ENCODE results near the gene DGKB. TPM values are rescaled to one million over a fixed set of nuclear protein-coding genes. Genes with fewer than 3 reads are reported as not detected.

DGKB gene
- 9.0 TPM for total RNA-seq

DNA sequence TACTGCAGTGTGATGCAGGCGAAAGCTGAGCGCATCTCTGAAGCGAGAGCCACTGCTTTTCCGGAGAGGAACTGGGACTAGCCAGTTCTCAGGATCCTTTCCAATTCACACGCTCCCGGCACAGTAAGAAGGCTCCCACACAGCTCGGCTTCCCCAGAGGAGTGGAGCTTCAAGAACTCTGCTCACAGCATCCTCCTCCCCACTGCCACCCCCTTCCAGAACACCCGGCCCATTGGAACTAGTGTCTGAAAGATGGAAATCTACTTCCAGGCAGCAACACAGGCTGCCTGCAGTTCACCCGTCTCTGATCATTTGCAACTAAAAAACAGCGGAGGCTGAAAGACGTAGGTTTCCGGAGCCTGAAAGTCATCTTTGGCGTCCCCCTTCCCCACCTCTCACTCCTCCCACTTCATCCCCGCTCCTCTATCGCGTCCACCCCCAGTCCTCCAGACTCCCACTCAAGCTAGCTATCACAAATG is at the start of gene DGKB:
Gene DGKB, minus strand, starts transcription at position 163 of the 479 bp plus-strand sequence.
- DNase-seq (ENCODE audit: low spot score in 2 of 2) (peak in 1 of 2 donors; percentile 8), FAIRE-seq (no peak)

DNA sequence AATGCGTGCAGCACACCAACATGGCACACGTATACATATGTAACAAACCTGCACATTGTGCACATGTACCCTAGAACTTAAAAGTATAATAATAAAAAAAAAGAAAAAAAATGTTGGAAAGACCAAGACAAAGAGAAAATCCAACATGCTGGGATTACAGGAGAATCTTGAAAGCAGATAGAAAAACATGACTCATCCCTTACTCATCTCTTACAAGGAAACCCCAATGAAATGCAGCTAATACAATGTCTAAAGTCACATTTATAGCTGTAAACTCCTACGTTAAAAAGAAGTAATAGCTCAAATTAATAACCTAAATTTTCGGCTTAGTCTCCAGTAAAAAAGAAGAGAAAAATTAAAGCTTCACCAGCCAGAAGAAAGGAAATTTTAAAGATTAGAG is 47.5 kb upstream of the DGKB start:
- DNase-seq (ENCODE audit: low spot score in 2 of 2) (no peak), FAIRE-seq (no peak)

- no peak for DNase-seq (ENCODE audit: low spot score in 2 of 2)
- no peak for FAIRE-seq
These were observed 35.6 kb upstream of the DGKB start for GRCh38 chr7:14938181-14938580.

DNA sequence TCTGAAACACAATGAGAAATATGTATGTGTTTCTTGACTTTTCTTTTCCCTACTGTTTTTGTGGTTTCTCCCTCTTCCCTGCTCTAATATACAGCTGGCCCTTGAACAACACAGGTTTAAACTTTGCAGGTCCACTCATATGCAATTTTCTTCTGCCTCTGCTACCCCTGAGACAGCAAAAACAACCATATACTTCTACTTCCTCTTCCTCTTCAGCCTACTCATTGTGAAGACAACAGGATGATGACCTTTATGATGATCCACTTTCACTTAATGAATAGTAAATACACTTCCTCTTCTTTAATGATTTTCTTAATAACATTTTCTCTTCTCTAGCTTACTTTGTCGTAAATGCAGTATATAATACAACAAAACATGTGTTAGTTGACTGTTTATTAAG is 35.0 kb upstream of the DGKB start:
- no peak for DNase-seq (ENCODE audit: low spot score in 2 of 2)
- no peak for FAIRE-seq

DNA sequence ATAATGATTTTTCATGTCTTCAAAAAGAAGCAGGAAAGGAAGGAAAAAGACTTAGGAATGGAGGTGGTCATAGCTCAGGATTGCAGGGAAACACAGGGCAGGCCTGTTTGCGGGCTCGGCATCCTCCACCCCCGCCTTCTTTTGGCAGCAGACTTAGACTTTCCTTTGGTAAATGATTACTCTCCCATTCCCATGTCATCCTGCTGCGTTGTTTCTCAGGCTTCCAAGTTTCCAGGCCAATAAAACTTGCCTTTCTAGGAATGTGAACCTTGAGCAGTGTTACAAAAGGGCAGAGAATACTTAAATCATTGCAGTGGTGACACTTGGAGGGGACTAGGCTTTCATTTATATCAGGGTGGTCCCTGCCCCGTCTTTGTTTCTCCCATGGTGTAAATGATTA is 34.0 kb upstream of the DGKB start:
- FAIRE-seq, result no peak
- no peak for DNase-seq (ENCODE audit: low spot score in 2 of 2)

- FAIRE-seq (no peak), DNase-seq (ENCODE audit: low spot score in 2 of 2) (no peak)
These were observed 32.3 kb upstream of the DGKB start for GRCh38 chr7:14934839-14935238.

DNA sequence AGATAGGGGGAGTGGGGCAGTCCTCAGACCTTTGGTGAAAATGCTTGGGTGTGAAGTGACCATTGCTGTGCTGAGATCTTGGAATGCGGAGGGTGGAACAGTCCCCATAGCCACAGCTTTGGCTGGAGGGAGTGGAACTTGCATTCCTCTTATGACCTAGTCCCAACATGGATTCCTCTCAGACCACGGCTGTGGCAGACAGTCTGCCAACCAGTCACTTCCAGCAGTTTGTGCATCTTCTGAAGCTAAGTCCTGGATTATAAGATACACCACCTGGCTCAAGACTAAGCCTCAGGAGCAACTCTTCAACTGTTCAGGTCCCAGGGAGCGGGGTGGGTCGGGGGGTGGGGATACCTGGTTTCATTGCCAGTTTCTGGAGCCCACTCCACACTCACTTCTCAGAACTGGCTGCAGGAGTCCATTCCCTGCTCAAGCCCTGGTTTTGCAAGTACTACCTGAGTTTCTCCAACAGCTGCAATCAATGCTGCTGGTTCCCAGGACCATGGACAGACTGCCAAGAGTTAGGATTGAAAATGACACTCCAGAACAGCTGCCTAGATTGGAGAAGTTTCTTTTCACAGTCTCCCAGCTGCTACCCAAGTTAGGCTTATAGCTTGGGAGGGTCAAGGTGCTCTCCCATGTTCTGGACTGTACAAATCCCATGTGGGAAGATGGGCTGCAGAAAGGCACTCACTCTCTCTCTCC is 29.1 kb upstream of the DGKB start:
- DNase-seq (ENCODE audit: low spot score in 2 of 2) (no peak), FAIRE-seq (no peak)

- FAIRE-seq (no peak), DNase-seq (ENCODE audit: low spot score in 2 of 2) (no peak)
These were observed 21.8 kb upstream of the DGKB start for GRCh38 chr7:14924398-14924797.

DNA sequence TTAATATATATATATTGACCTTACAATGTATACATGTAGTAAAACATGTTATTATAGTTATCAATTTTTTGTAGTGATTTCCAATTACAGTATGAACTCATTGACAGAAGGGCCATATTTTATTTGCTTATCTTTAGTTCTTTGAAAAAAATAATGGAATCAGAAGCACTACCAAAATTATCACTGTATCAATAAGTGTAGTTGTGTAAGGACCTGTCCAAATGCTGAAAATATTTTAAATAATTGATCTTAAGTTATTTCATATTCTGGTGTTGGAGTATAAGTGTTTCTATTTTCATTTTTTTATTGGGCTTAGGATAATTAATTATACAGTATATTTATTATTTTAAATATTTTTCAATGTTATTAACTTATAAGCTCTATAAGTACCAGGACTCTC is 8.5 kb upstream of the DGKB start:
- FAIRE-seq, result no peak
- no peak for DNase-seq (ENCODE audit: low spot score in 2 of 2)

DNA sequence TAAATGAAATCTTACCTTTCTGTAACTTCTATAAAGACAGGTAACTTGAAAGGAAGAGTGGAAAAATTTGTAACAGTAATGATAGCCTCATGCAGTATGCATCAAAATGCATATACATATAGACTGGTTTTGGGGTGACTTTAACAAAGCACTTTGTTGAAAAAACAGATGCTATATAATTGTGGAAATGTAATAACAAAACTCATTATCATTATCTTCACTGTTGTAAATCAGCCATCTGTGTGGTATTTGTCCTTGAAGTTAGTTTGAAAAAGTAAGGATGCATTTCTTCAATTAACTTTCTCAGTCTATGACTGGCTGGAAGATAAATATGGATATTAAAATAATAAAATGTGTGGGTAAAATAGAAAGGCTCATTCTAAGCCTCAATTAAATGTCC is 6.1 kb upstream of the DGKB start:
- DNase-seq (ENCODE audit: low spot score in 2 of 2) (no peak), FAIRE-seq (no peak)

- no peak for DNase-seq (ENCODE audit: low spot score in 2 of 2)
These were observed 3.2 kb upstream of the DGKB start for GRCh38 chr7:14905764-14906163.

GRCh38 chr7:14900051-14900450 is 2.5 kb downstream of the DGKB start:
- no peak for DNase-seq (ENCODE audit: low spot score in 2 of 2)
- FAIRE-seq, result no peak

More at GRCh38 chr7:14905764-14906163, 3.2 kb upstream of the DGKB start:
- FAIRE-seq, result no peak

DNA sequence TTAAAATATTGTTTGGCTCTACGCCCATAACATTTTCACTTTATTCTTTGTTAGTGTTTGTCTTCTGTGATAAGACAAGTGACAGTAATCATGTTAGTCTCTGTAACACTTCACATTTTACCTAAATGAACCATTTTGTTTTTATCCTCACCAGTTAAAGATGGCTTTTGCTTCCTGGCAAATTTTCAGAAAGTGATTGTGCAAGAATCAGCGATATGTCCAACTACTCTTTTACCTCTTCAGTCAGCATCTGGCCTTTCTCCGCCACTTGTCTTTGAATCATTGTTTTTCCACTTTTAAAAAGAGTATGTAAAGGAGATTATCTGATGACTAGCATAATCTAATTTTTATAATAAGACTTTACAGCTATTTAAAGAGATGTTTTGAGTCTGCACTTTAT is 3.5 kb downstream of the DGKB start:
- DNase-seq (ENCODE audit: low spot score in 2 of 2) (no peak), FAIRE-seq (no peak)

DNA sequence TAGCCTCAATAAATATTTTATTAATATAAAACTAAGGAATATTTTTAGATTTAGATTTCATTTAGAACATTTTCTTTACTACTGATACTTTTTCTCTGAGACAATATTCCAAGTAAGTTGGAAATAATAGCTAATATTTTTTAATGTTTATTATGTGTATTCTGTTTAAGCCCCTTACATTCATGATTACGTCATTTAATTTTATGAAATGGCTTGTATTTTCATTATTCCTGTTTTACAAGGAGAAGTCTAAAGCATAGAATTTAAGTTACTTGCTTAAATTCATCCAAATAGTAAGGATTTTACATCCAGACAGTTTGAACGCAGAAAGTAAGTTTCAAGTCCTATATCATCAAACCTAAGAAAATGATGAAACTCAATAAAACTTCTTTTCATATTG is 6.1 kb downstream of the DGKB start:
- no peak for DNase-seq (ENCODE audit: low spot score in 2 of 2)
- FAIRE-seq, result peak; percentile 43

DNA sequence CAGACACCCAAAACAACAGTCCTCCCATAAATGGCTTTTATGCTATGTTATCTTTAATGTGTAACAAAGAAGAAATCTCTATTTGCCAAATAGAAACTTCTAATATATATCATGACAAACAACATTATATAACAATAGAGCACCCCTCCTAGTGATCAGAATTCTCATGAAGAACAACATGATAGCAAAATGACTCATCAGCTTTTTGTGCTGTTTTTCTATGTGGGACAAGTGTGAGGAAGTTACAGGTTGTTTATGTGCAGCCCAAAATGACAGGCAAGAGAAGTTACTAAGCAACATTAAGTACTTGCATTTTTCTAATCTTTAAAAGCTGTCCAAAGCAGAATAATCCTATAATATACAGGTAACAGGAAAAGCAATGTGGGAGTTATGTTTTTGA is 7.7 kb downstream of the DGKB start:
- no peak for FAIRE-seq
- no peak for DNase-seq (ENCODE audit: low spot score in 2 of 2)

- FAIRE-seq (no peak), DNase-seq (ENCODE audit: low spot score in 2 of 2) (no peak)
These were observed 9.6 kb downstream of the DGKB start for GRCh38 chr7:14892961-14893360.

DNA sequence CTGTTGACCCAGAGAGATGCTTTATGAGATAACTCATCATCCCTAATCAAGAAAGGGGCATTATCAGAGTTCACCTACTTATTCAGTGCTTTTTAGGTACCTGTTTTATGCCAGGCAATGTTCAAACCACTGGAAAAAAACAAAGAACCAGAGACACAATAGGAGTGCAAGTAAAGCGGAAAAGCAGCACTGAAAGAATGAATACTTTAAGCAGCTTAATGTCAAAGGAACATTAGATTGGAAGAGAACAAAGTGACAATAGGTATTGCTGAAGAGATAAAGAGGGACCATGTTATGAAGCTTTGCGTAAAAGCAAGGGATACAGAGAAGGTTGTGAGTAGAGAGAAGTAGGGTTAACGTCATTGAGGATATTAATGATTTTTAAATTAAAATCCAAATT is 11.3 kb downstream of the DGKB start:
- DNase-seq (ENCODE audit: low spot score in 2 of 2) (no peak), FAIRE-seq (no peak)

DNA sequence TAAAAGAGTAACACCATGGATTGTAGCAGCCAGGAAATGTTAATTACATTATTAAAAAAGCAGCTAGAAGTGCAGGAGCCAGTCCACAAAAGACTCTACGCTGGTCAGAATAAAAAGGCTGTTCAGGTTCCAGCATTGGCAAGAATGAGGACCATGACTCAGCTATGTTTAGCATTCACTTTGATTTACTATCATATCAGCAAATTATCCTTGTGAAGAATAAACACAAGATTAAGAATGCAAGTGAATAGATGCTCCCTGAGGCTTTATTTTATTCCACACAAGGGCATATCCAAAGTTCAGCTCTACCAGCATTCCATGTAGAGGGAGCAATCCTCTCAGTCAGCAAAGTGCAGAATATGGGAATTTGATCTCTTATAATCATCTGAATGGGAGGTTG is 13.6 kb downstream of the DGKB start:
- no peak for FAIRE-seq
- no peak for DNase-seq (ENCODE audit: low spot score in 2 of 2)

DNA sequence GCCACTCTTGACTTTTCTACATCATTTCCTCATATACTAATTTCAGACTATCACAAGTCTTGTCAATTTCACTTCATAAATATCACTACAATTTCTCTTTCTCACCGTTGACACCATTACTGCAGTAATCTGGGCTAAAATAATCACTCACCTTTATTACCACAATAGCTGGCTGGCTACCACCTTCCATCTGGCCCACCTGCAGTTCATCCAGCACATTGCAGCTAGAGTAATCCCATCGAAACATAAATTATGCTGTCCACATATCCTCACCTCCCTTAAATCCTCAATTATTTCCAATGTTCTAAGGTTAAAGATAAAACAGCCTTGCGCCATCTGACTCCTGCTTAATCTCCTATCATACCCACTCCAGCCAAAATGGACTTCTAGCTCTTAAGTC is 16.0 kb downstream of the DGKB start:
- DNase-seq (ENCODE audit: low spot score in 2 of 2) (no peak), FAIRE-seq (no peak)

GRCh38 chr7:14875941-14876587 is 26.5 kb downstream of the DGKB start:
- DNase-seq (ENCODE audit: low spot score in 2 of 2), result no peak
- FAIRE-seq, result no peak

DNA sequence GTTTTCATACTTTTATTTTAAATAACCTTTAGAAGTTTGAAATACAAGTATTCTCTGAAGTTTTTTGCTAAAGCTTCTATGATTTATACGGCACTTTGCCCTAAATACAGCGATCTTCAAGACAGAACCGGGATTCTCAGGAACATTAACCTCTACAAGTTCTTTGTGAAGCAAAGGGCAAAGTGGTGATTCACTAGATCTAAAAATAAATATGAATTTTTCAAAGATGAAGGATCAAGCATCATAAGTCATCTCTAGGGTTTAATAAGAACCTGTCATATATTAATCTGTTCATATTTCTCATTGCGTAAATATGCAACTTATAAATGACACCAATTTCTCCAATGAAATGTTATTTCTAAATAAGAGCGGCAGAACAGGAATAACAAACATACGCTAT is 30.7 kb downstream of the DGKB start:
- DNase-seq (ENCODE audit: low spot score in 2 of 2) (no peak), FAIRE-seq (no peak)

GRCh38 chr7:14870394-14870793 is 32.2 kb downstream of the DGKB start:
- no peak for FAIRE-seq
- DNase-seq (ENCODE audit: low spot score in 2 of 2), result no peak

Measured in frontal cortex (tissue), 4 donors.